ENCODE data around the gene CPN2. TPM values are rescaled to one million over a fixed set of nuclear protein-coding genes. Genes with fewer than 3 reads are reported as not detected.

The CPN2 gene
- total RNA-seq, 2 experiments from 2014 or later = not detected

DNA sequence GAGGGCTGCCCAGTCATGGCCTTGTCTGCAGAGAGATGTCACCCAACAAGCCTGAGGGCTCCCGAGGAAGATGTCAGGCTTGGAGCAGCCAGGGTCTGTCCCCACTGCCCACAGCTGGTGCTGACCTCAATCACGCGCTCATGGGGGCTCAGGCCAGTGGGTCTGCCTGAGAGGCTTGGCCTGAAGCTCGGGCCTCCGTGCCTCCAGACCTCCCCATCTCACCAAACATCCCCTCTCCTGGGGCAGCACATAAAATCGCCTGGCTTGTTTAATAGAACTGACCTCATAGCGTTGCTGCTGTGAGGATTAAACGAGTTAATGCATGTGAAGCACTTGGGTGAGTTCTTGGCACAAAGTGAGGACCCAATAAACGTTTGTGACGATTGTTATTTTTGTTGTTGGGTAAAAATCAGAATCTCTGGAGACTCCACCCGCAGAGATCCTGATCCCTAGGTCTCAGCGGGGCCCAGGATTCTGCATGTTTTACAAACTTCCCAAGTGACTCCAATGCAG lies 14.9 kb upstream of the CPN2 start:
- H3K4me3 Mint-ChIP-seq = no peak overlapping the region
- no peak overlapping the region for H3K27ac Mint-ChIP-seq
- peaks cover 24% of the 10 kb centered on the region for H3K27me3 Mint-ChIP-seq
- ChIA-PET POLR2A (no interaction called here), CTCF (interaction anchor here (1.5 kb wide), 1 partner anchor 22 kb away, joined by 4 read pairs; no protein-coding TSS in a partner anchor)
- no peaks in the 10 kb centered on the region for H3K9me3 Mint-ChIP-seq
- no peaks in the 10 kb centered on the region for H3K36me3 Mint-ChIP-seq
- no peaks in the 10 kb centered on the region for H3K4me1 Mint-ChIP-seq (ENCODE audit: low read depth)
- intact Hi-C loops (cut with micrococcal nuclease) = no loop called here
- DNase-seq = no peak

DNA sequence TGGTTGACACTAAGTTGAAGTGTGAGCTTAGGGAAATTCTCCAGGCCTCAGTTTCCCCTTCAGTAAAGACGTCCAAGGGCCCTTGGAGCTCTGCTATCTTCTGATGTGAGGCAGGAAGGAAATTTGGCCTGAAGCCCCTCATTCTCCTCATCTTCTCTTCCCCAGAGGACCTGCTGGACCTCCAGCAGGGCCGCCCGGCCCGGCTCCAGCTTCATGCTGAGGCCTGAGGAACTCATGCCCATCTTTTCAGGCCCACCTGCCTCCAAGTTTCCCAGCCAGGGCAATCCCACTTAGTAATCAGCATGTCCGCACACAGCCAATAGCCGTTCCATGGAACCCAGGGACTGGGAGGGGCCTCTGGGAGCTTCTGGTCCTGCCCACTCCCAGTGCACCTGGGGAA lies 14.4 kb upstream of the CPN2 start:
- H3K27ac Mint-ChIP-seq = no peak overlapping the region
- CTCF ChIA-PET = interaction anchor here (1.5 kb wide), 1 partner anchor 22 kb away, joined by 4 read pairs; no protein-coding TSS in a partner anchor
- intact Hi-C loops (cut with micrococcal nuclease) = no loop called here
- H3K4me1 Mint-ChIP-seq (ENCODE audit: low read depth) = no peaks in the 10 kb centered on the region
- H3K4me3 Mint-ChIP-seq = no peak overlapping the region
- DNase-seq = no peak
- no peaks in the 10 kb centered on the region for H3K36me3 Mint-ChIP-seq
- H3K9me3 Mint-ChIP-seq = no peaks in the 10 kb centered on the region
- POLR2A ChIA-PET = no interaction called here
- peaks cover 21% of the 10 kb centered on the region for H3K27me3 Mint-ChIP-seq

DNA sequence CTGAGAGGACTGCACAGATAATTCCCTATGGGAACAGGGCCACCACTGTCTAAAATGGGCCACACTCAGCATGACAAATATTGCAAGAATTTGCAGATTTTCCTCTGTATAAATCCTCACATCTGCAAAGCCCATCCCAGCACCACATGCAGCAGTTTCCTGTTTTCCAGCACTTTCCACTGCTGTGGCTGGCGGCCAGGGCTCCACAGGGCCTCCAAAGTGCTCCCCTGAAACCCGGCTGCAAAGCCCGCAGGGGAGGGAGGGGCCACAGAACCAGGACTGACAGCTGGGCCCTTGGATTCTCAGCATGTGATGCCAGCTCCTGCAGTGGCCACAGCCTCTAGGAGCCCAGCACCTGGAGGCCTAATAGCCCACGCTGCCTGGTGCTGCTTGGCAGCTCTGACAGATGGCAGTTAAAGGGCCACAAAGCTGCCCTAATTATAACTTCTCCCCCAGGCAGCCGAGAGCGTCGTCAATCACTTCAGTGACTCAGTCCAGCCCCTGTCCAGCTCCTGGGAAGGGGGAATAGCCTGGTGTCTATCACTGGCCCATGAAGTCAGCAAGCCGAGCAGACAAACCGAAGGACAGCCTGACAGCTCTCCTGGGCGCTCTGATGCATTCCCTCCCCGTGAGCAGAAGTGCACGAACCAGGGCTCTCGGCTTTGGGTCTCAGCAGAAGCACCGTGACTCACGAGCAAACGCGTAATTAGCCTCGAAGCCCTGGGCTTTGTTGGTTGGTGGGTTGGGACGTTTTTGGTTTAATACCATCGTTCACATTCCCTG lies 13.7 kb upstream of the CPN2 start:
- POLR2A ChIA-PET = no interaction called here
- H3K4me3 Mint-ChIP-seq = no peak overlapping the region
- intact Hi-C loops (cut with micrococcal nuclease) = no loop called here
- CTCF ChIA-PET = interaction anchor here (1.4 to 1.5 kb wide), 2 partner anchors 21 kb away, joined by 3 to 4 read pairs; no protein-coding TSS in a partner anchor
- no peaks in the 10 kb centered on the region for H3K36me3 Mint-ChIP-seq
- H3K27me3 Mint-ChIP-seq = peaks cover 18% of the 10 kb centered on the region
- H3K4me1 Mint-ChIP-seq (ENCODE audit: low read depth) = no peaks in the 10 kb centered on the region
- H3K9me3 Mint-ChIP-seq = no peaks in the 10 kb centered on the region
- no peak overlapping the region for H3K27ac Mint-ChIP-seq
- DNase-seq = no peak

DNA sequence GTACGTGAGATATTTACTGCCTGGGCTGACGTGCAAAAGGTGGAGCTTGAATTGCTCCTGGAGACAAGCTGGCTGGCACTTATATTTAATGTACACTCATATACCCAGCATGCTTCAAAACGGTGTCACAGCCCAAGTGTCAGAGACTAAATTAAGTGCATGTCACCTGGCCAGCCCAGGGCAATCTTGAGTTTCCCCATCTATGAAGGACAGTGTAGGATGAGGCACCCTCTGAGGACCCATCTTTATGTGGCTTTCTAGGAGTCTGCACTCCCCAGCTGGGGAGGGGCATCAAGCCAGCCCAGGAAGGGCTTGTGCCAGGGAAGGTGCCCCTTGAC lies 13.2 kb upstream of the CPN2 start:
- peaks cover 16% of the 10 kb centered on the region for H3K27me3 Mint-ChIP-seq
- H3K27ac Mint-ChIP-seq = no peak overlapping the region
- ChIA-PET CTCF (interaction anchor here (1.4 kb wide), 1 partner anchor 20 kb away, joined by 3 read pairs; no protein-coding TSS in a partner anchor), POLR2A (no interaction called here)
- H3K9me3 Mint-ChIP-seq = no peaks in the 10 kb centered on the region
- no peaks in the 10 kb centered on the region for H3K4me1 Mint-ChIP-seq (ENCODE audit: low read depth)
- no peak overlapping the region for H3K4me3 Mint-ChIP-seq
- no peaks in the 10 kb centered on the region for H3K36me3 Mint-ChIP-seq
- DNase-seq = no peak
- intact Hi-C loops (cut with micrococcal nuclease) = no loop called here

DNA sequence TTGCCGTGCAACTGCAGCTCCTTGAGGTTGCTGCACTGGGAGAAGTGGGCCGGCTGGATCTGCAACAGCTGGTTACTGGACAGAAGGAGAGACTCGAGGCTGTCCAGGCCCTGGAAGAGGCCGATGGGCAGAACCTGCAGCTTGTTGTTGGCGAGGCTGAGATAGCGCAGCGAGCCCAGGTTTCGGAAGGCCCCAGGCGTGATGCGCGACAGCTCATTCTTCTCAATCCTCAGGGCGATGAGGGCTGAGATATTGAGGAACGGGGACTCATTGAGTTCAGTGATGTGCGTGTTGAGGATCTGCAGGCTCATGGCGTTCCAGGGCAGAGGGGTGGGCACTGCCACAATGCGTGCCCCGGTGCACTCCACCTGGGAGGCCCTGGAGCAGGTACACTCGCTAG lies 9.4 kb upstream of the CPN2 start:
- no peak overlapping the region for H3K4me3 Mint-ChIP-seq
- H3K27ac Mint-ChIP-seq = no peak overlapping the region
- ChIA-PET POLR2A (no interaction called here), CTCF (interaction anchor here (1.0 to 1.1 kb wide), 2 partner anchors 16 to 45 kb away, joined by 3 to 4 read pairs; no protein-coding TSS in a partner anchor)
- H3K4me1 Mint-ChIP-seq (ENCODE audit: low read depth) = no peaks in the 10 kb centered on the region
- H3K27me3 Mint-ChIP-seq = no peaks in the 10 kb centered on the region
- intact Hi-C loops (cut with micrococcal nuclease) = no loop called here
- DNase-seq = no peak
- no peaks in the 10 kb centered on the region for H3K36me3 Mint-ChIP-seq
- no peaks in the 10 kb centered on the region for H3K9me3 Mint-ChIP-seq

DNA sequence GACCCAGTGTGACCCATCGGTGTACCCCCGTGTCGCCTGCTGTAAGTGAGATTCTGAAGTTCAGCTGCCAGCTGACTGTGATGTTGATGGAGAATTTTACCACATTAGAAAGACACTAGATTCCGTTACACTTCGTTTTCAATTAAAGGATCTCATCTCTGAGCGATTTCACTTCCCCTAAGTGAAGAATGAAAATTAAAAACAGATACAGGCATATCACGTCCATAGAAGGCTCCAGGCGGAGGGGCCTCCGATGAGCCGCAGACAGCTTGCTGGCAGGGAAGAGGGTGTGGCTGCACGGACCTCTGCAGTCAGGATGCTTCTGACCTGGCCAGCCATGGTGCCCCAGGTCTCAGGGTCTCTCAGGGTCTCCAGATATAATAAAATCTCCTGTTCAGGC lies 6.6 kb upstream of the CPN2 start:
- Mint-ChIP-seq H3K27ac (no peak overlapping the region), H3K4me1 (ENCODE audit: low read depth) (no peaks in the 10 kb centered on the region), H3K27me3 (no peaks in the 10 kb centered on the region), H3K36me3 (no peaks in the 10 kb centered on the region), H3K4me3 (no peak overlapping the region), H3K9me3 (no peaks in the 10 kb centered on the region)
- no peak for DNase-seq
- CTCF ChIA-PET = no interaction called here
- intact Hi-C loops (cut with micrococcal nuclease) = no loop called here
- POLR2A ChIA-PET = no interaction called here

DNA sequence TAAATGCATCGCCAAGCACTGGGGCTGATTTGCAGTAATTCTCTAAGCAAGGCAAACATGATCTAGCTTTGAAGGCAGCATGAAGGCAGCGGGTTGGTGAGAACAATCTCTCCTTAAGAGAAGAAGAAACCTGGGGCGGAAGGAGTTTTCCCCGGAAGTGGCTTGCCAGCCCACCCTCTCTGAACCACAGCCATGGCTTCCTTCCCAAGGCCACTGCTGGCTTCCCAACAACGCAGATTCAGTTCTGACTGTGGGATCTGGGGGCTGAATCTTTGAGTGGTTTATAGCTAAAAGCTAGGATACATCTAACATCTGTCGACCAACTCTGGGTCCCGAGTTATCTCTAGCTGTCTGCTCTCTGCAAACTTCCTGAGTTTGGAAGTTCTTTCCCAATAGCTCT lies 4.3 kb upstream of the CPN2 start:
- Mint-ChIP-seq H3K4me1 (ENCODE audit: low read depth) (no peaks in the 10 kb centered on the region), H3K27me3 (no peaks in the 10 kb centered on the region), H3K36me3 (no peaks in the 10 kb centered on the region), H3K27ac (no peak overlapping the region), H3K4me3 (no peak overlapping the region), H3K9me3 (no peaks in the 10 kb centered on the region)
- CTCF ChIA-PET = interaction anchor here (1.3 to 3.3 kb wide), 3 partner anchors 12 to 22 kb away, joined by 3 to 22 read pairs (median 4); no protein-coding TSS in a partner anchor
- intact Hi-C loops (cut with micrococcal nuclease) = no loop called here
- DNase-seq = no peak
- POLR2A ChIA-PET = no interaction called here

DNA sequence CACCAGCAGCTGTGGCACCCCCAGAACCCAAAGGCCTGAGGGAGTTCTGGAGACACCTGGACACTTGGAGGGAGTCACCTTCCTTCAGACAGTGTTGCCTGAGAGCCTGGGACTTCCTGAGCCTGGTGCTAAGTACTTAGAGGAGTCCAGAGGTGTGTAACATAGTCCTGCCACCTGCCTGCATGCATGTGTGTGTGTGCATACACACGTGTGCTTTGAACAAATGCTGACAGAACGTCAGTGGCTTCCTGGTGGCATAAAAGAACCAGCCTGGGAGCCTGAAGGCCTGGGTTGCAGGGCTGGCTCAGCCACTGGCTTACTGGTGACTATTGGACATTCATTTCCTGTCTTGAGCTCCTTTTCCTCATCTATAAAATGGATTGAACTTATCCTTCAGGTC lies 3.2 kb upstream of the CPN2 start:
- no peaks in the 10 kb centered on the region for H3K27me3 Mint-ChIP-seq
- intact Hi-C loops (cut with micrococcal nuclease) = no loop called here
- ChIA-PET POLR2A (no interaction called here), CTCF (interaction anchor here (1.6 to 3.3 kb wide), 2 partner anchors 11 to 21 kb away, joined by 4 to 22 read pairs; no protein-coding TSS in a partner anchor)
- H3K27ac Mint-ChIP-seq = no peak overlapping the region
- H3K9me3 Mint-ChIP-seq = no peaks in the 10 kb centered on the region
- no peak for DNase-seq
- no peaks in the 10 kb centered on the region for H3K36me3 Mint-ChIP-seq
- H3K4me3 Mint-ChIP-seq = no peak overlapping the region
- H3K4me1 Mint-ChIP-seq (ENCODE audit: low read depth) = no peaks in the 10 kb centered on the region

DNA sequence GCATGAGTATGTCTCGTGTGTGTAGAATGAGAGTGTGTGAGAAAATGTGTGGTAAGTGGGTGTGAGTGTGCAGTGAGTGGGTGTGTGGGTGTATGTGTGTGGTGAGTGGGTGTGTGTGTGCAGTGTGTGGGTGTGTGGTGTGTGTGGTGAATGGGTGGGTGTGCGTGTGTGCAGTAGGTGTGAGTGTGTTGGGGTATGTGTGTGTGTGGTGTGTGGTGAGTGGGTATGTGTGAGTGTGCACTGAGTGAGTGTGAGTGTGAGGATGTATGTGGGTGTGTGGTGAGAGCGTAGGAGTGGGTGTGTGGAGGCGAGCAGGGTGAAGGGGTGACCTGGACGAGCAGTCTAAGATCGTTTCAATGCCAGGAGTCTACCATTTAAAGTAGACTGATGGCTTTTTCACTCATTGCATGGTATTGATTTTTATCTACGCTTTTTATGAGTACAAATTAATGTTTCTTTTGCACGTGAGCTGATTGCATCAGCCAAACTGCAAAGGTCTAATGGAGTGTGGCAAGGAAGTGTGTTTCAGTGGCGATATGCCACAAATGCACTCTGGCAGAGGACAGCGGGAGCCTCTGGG lies 1.6 kb upstream of the CPN2 start:
- Mint-ChIP-seq H3K4me1 (ENCODE audit: low read depth) (no peaks in the 10 kb centered on the region), H3K36me3 (no peaks in the 10 kb centered on the region), H3K27me3 (no peaks in the 10 kb centered on the region), H3K27ac (no peak overlapping the region), H3K4me3 (no peak overlapping the region), H3K9me3 (no peaks in the 10 kb centered on the region)
- intact Hi-C loops (cut with micrococcal nuclease) = no loop called here
- CTCF ChIA-PET = no interaction called here
- DNase-seq = no peak
- POLR2A ChIA-PET = no interaction called here

DNA sequence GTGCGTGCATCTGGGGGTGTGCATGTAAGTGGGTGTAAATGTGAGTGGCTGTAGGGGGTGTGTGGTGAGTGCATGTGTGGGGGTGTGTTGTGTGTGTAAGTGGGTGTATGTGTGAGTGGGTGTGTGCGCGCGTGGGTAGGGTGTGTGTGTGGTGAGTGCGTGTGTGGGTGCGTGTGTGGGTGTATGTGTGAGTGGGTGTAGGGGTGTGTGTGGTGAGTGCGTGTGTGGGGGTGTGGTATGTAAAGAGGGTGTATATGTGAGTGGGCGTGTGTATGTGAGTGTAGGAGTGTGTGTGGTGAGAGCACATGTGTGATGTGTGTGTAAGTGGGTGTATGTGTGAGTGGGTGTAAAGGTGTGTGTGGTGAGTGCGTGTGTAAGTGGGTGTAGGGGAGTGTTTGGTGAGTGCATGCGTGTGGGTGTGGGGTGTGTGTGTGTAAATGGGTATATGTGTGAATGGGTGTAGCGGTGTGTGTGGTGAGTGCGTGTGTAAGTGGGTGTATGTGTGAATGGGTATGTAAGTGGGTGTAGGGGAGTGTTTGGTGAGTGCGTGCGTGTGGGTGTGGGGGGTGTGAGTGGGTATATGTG lies 916 bp upstream of the CPN2 start:
- H3K4me3 Mint-ChIP-seq = no peak overlapping the region
- H3K4me1 Mint-ChIP-seq (ENCODE audit: low read depth) = no peaks in the 10 kb centered on the region
- no peak for DNase-seq
- no peak overlapping the region for H3K27ac Mint-ChIP-seq
- no peaks in the 10 kb centered on the region for H3K36me3 Mint-ChIP-seq
- ChIA-PET POLR2A (no interaction called here), CTCF (no interaction called here)
- no peaks in the 10 kb centered on the region for H3K9me3 Mint-ChIP-seq
- intact Hi-C loops (cut with micrococcal nuclease) = no loop called here
- no peaks in the 10 kb centered on the region for H3K27me3 Mint-ChIP-seq

DNA sequence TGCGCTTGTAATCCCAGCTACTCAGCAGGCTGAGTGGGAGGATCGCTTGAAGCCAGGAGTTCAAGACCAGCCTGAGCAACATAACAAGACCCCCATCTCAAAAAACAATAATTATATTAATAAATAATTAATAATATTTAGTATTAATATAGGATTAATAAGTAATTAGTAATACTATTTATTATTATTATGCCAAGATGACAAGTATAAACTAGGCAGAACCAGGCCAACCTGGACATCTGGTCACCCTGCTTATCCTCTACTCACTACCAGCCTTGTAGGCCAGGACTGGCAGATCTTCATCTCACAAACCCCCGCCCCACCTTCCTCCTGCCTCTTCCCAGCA lies 429 bp downstream of the CPN2 start:
- no peak overlapping the region for H3K27ac Mint-ChIP-seq
- CTCF ChIA-PET = no interaction called here
- intact Hi-C loops (cut with micrococcal nuclease) = no loop called here
- DNase-seq = no peak
- no peaks in the 10 kb centered on the region for H3K4me1 Mint-ChIP-seq (ENCODE audit: low read depth)
- no peak overlapping the region for H3K4me3 Mint-ChIP-seq
- H3K27me3 Mint-ChIP-seq = no peaks in the 10 kb centered on the region
- H3K9me3 Mint-ChIP-seq = no peaks in the 10 kb centered on the region
- no peaks in the 10 kb centered on the region for H3K36me3 Mint-ChIP-seq
- POLR2A ChIA-PET = no interaction called here

DNA sequence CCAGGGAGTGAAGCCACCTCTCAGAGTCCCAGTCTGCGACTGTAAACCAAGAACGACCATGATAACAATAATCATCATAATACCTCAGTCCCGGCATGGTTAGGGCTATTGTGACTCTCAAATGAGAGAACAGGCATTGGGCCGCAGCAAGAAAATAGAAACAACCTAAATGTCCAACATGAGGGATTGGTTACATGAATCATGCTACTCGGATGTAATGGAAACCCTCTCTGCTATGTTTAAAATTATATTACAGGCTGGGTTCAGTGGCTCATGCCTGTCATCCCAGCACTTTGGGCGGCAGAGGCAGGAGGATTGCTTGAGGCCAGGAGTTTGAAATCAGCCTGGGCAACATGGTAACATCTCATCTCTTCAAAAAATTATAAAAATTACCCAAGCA lies 2.8 kb downstream of the CPN2 start:
- ChIA-PET CTCF (no interaction called here), POLR2A (no interaction called here)
- H3K9me3 Mint-ChIP-seq = no peaks in the 10 kb centered on the region

More for the DNA sequence above, 2.8 kb downstream of the CPN2 start:
- Mint-ChIP-seq H3K27ac (no peak overlapping the region), H3K27me3 (no peaks in the 10 kb centered on the region), H3K4me1 (ENCODE audit: low read depth) (peaks cover 2% of the 10 kb centered on the region), H3K36me3 (no peaks in the 10 kb centered on the region), H3K4me3 (no peak overlapping the region)
- intact Hi-C loops (cut with micrococcal nuclease) = no loop called here
- no peak for DNase-seq

All from activated CD4-positive, alpha-beta memory T cell treated with anti-CD3 and anti-CD28 coated beads for 36 hours (primary cell).